MCF 10A (cell line): Measurements from ENCODE around the gene RUVBL2. TPM values are rescaled to one million over a fixed set of nuclear protein-coding genes. Genes with fewer than 3 reads are reported as not detected.
A peak's percentile ranks its signal among the peaks of the same experiment; 100 is the strongest.

ENCODE experiments used
- BruUV-seq: library from RNA; stranded (reverse); fragments of 400-500 nt; replicated peaks from 2 replicates; lab custom pipeline; 2021; lab: Mats Ljungman, UMichigan
- CTCF ChIA-PET: fragments of 300-600 bp; sonication (Branson Sonifier 250); formaldehyde crosslinking; extraction: SDS; loops from one replicate; lab custom pipeline; 2021; ENCODE audit warnings: antibody characterized with exemption, inconsistent platforms; lab: Yijun Ruan, JAX
- POLR2A ChIA-PET: fragments of 300-600, 350-650 bp; sonication (Branson Sonifier 250); formaldehyde crosslinking; extraction: SDS; loops from one replicate; lab custom pipeline; 2020; ENCODE audit warnings: antibody characterized with exemption, inconsistent platforms; lab: Yijun Ruan, JAX
- DNase-seq: peaks from one replicate; pipeline ENCODE4 v3.0.0-alpha.2; 2018; ENCODE audit not compliant: unreplicated experiment
- H3K27ac Mint-ChIP-seq: one replicate; pipeline ENCODE4 v1.8.0; 2022; ENCODE audit warnings: mild to moderate bottlenecking, low read depth, mixed read lengths; ENCODE audit not compliant: unreplicated experiment
- H3K27me3 Mint-ChIP-seq: one replicate; pipeline ENCODE4 v1.8.0; 2022; ENCODE audit warnings: mixed read lengths; ENCODE audit not compliant: insufficient read depth, unreplicated experiment
- H3K36me3 Mint-ChIP-seq: one replicate; pipeline ENCODE4 v1.8.0; 2022; ENCODE audit warnings: mild to moderate bottlenecking, moderate library complexity, mixed read lengths; ENCODE audit not compliant: insufficient read depth, unreplicated experiment
- H3K4me1 Mint-ChIP-seq: one replicate; pipeline ENCODE4 v1.8.0; 2022; ENCODE audit warnings: mixed read lengths; ENCODE audit not compliant: insufficient read depth, unreplicated experiment
- H3K4me3 Mint-ChIP-seq: one replicate; pipeline ENCODE4 v1.8.0; 2022; ENCODE audit warnings: mild to moderate bottlenecking, moderate library complexity, mixed read lengths; ENCODE audit not compliant: unreplicated experiment
- H3K9me3 Mint-ChIP-seq: one replicate; pipeline ENCODE4 v1.8.0; 2022; ENCODE audit warnings: mixed read lengths; ENCODE audit not compliant: unreplicated experiment
- CTCF ChIP-seq: fragments of 200-600 bp; IDR thresholded peaks from one replicate; pipeline ENCODE4 v1.8.0; 2022; ENCODE audit warnings: antibody characterized with exemption, mild to moderate bottlenecking; ENCODE audit not compliant: unreplicated experiment
- intact Hi-C: fragments of 100-400 bp; cut with micrococcal nuclease; formaldehyde crosslinking; loops from 2 replicates; pipeline ENCODE4 v1.14.1; 2022
- total RNA-seq: library from RNA; stranded (reverse); gene quantifications from 2 replicates; pipeline ENCODE4 v1.2.3, GENCODE V29; 2022

RUVBL2 gene
- total RNA-seq, 1 experiment from 2014 or later = 156 TPM

DNA sequence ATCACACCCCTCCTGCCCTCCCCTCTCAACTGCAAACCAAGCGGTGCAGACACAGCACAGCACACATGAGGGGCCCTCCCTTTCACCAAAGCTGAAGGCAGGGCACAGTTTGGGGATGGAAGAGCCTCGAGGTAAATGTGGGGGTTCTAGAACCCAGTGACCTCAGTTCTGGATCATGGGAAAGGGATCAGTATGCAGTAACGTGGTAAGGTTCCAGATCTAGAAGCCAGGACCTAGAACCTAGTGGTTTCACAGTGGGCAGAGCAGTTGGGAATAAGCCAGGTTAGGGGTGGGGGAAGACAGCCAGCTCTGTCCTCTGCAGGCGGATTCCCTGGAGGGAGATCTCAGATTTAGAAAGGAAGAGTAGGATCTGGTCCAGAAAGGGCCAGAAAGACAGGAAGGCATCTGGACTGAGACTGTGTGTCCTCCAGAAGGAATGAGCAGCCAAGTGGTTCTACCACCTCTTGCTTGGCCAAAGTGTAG, 25.5 kb upstream of the RUVBL2 start:
- no peaks in the 10 kb centered on the region for H3K27me3 Mint-ChIP-seq
- TSS peak; percentile 37 for BruUV-seq
- peaks cover 24% of the 10 kb centered on the region for H3K4me1 Mint-ChIP-seq
- ChIA-PET CTCF (interaction anchor here (1.0 kb wide), 1 partner anchor 25 kb away, joined by 6 read pairs; the partner anchor contains the start of genes GYS1 and RUVBL2), POLR2A (interaction anchor here (0.6 to 5.3 kb wide), 5 partner anchors 10 to 94 kb away, joined by 5 to 98 read pairs (median 47); partner anchors contain the start of genes BAX, GYS1 and RUVBL2)
- intact Hi-C loops = no loop called here
- H3K36me3 Mint-ChIP-seq = peaks cover 72% of the 10 kb centered on the region
- H3K4me3 Mint-ChIP-seq = no peak overlapping the region
- no peak for TF ChIP-seq CTCF
- peak overlapping the region; percentile 78 for H3K27ac Mint-ChIP-seq
- no peak for DNase-seq
- no peaks in the 10 kb centered on the region for H3K9me3 Mint-ChIP-seq

- CTCF ChIA-PET = interaction anchor here (2.1 kb wide), 1 partner anchor 11 kb away, joined by 8 read pairs; no protein-coding TSS in a partner anchor
- no peak overlapping the region for H3K27ac Mint-ChIP-seq
- peaks cover 18% of the 10 kb centered on the region for H3K4me1 Mint-ChIP-seq
- TF ChIP-seq CTCF = no peak
- no peak for DNase-seq
- no TSS peak for BruUV-seq
- H3K36me3 Mint-ChIP-seq = peaks cover 76% of the 10 kb centered on the region
- no peaks in the 10 kb centered on the region for H3K9me3 Mint-ChIP-seq
- no peak overlapping the region for H3K4me3 Mint-ChIP-seq
- POLR2A ChIA-PET = interaction anchor here (0.8 to 4.2 kb wide), 2 partner anchors 9 to 24 kb away, joined by 4 to 47 read pairs; partner anchors contain the start of genes GYS1 and RUVBL2
- intact Hi-C loops = no loop called here
- no peaks in the 10 kb centered on the region for H3K27me3 Mint-ChIP-seq
Observed at GRCh38 chr19:48968813-48969218, 24.9 kb upstream of the RUVBL2 start.

- no peak overlapping the region for H3K4me3 Mint-ChIP-seq
- H3K4me1 Mint-ChIP-seq = peaks cover 11% of the 10 kb centered on the region
- H3K27ac Mint-ChIP-seq = no peak overlapping the region
- intact Hi-C loops = loop anchor here (2.0 kb wide), 2 partner anchors 69 to 175 kb away; partner anchors contain the start of gene NUCB1
- CTCF ChIA-PET = interaction anchor here (1.3 to 2.9 kb wide), 6 partner anchors 11 to 128 kb away, joined by 4 to 18 read pairs (median 6); partner anchors contain the start of genes GYS1, PPP1R15A and RUVBL2
- no peaks in the 10 kb centered on the region for H3K9me3 Mint-ChIP-seq
- no peak for TF ChIP-seq CTCF
- H3K27me3 Mint-ChIP-seq = no peaks in the 10 kb centered on the region
- BruUV-seq = no TSS peak
- peaks cover 77% of the 10 kb centered on the region for H3K36me3 Mint-ChIP-seq
- DNase-seq = peak; percentile 34
- POLR2A ChIA-PET = interaction anchor here (0.8 to 1.1 kb wide), 2 partner anchors 8 to 24 kb away, joined by 3 to 4 read pairs; partner anchors contain the start of genes GYS1 and RUVBL2
Observed at GRCh38 chr19:48969276-48970138, 24.2 kb upstream of the RUVBL2 start.
